Activated CD4-positive, alpha-beta T cell treated with anti-CD3 and anti-CD28 coated beads, Interleukin-2, Interleukin-6, amounts not matched to agents 100 ng/mL and 50 ng/mL, durations not matched to agents 16 hours and 8 hours (primary cell): ENCODE data around the gene SMIM20.
"Not testable (repeated sequence)": the region's sequence is repeated elsewhere in the genome, so short reads cannot be mapped to it uniquely, and the experiment has no call there.

ENCODE experiments used
- DNase-seq: peaks from one replicate; pipeline ENCODE4 v3.0.0-alpha.2; 2020

Gene SMIM20

GRCh38 chr4:25892796-25893195 lies 21.2 kb upstream of the SMIM20 start:
- no peak for DNase-seq

- DNase-seq: no peak
Measured at GRCh38 chr4:25896776-25897539, 17.1 kb upstream of the SMIM20 start.

- DNase-seq: no peak
Measured at GRCh38 chr4:25900310-25900709, 13.7 kb upstream of the SMIM20 start.

GRCh38 chr4:25901030-25901430 lies 13.0 kb upstream of the SMIM20 start:
- DNase-seq: no peak

GRCh38 chr4:25903900-25904747 lies 9.9 kb upstream of the SMIM20 start:
- DNase-seq: no peak

- DNase-seq: no peak
Measured at GRCh38 chr4:25904748-25905082, 9.3 kb upstream of the SMIM20 start.

GRCh38 chr4:25905371-25905770 lies 8.6 kb upstream of the SMIM20 start:
- DNase-seq: no peak

- not testable (repeated sequence) for DNase-seq
Measured at GRCh38 chr4:25906113-25906512, 7.9 kb upstream of the SMIM20 start.

GRCh38 chr4:25908491-25908901 lies 5.5 kb upstream of the SMIM20 start:
- no peak for DNase-seq

- no peak for DNase-seq
Measured at GRCh38 chr4:25911356-25911755, 2.7 kb upstream of the SMIM20 start.

- DNase-seq: peak; percentile 25
Measured at GRCh38 chr4:25913056-25913850, 767 bp upstream of the SMIM20 start.

GRCh38 chr4:25914670-25915352 lies 791 bp downstream of the SMIM20 start:
- peak; percentile 14 for DNase-seq

- DNase-seq: no peak
Measured at GRCh38 chr4:25915353-25915705, 1.3 kb downstream of the SMIM20 start.

GRCh38 chr4:25916870-25917269 lies 2.9 kb downstream of the SMIM20 start:
- no peak for DNase-seq

- no peak for DNase-seq
Measured at GRCh38 chr4:25919676-25920075, 5.7 kb downstream of the SMIM20 start.

GRCh38 chr4:25921922-25922321 lies 7.9 kb downstream of the SMIM20 start:
- no peak for DNase-seq

GRCh38 chr4:25922812-25923369 lies 8.9 kb downstream of the SMIM20 start:
- no peak for DNase-seq

- DNase-seq: no peak
Measured at GRCh38 chr4:25923745-25924144, 9.7 kb downstream of the SMIM20 start.

- peak; percentile 50 for DNase-seq
Measured at GRCh38 chr4:25925486-25926201, 11.6 kb downstream of the SMIM20 start.

GRCh38 chr4:25926462-25926861 lies 12.4 kb downstream of the SMIM20 start:
- no peak for DNase-seq

- DNase-seq: no peak
Measured at GRCh38 chr4:25927361-25928195, 13.6 kb downstream of the SMIM20 start.
